ENCODE data around the gene BARHL1.

DNA sequence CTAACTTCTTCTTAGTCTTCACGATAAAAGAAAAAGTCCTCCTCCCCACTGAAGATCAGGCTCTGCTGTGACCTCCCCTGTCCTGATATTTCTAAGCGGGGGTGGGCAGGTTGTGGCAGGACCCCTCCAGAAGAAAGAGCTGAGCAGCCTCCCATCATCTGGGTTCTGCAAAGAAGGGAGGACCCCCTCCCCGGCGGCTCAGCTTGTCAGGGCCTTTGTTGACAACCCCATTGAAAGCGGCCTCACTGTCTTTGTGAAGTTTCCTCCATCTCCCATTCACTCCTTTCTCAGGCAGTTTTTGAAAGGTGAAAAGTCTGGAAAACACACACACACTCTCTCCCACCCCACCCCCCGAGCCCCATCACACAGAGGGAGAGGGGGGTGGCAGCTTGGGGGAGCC, 26.2 kb upstream of the BARHL1 start:
- no peak for TF ChIP-seq CTCF (IDR thresholded peaks at IDR 0.05)
- no peak for TF ChIP-seq MAX (CRISPR knock-in tag; IDR thresholded peaks at IDR 0.05)
- TF ChIP-seq, protein P1, sequence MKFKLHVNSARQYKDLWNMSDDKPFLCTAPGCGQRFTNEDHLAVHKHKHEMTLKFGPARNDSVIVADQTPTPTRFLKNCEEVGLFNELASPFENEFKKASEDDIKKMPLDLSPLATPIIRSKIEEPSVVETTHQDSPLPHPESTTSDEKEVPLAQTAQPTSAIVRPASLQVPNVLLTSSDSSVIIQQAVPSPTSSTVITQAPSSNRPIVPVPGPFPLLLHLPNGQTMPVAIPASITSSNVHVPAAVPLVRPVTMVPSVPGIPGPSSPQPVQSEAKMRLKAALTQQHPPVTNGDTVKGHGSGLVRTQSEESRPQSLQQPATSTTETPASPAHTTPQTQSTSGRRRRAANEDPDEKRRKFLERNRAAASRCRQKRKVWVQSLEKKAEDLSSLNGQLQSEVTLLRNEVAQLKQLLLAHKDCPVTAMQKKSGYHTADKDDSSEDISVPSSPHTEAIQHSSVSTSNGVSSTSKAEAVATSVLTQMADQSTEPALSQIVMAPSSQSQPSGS (CRISPR knock-in tag; IDR thresholded peaks at IDR 0.05; ENCODE audit: borderline replicate concordance, low read depth), result no peak
- no peak for TF ChIP-seq ELF4 (CRISPR knock-in tag; IDR thresholded peaks at IDR 0.05; ENCODE audit: low read depth)
- TF ChIP-seq, protein P2, sequence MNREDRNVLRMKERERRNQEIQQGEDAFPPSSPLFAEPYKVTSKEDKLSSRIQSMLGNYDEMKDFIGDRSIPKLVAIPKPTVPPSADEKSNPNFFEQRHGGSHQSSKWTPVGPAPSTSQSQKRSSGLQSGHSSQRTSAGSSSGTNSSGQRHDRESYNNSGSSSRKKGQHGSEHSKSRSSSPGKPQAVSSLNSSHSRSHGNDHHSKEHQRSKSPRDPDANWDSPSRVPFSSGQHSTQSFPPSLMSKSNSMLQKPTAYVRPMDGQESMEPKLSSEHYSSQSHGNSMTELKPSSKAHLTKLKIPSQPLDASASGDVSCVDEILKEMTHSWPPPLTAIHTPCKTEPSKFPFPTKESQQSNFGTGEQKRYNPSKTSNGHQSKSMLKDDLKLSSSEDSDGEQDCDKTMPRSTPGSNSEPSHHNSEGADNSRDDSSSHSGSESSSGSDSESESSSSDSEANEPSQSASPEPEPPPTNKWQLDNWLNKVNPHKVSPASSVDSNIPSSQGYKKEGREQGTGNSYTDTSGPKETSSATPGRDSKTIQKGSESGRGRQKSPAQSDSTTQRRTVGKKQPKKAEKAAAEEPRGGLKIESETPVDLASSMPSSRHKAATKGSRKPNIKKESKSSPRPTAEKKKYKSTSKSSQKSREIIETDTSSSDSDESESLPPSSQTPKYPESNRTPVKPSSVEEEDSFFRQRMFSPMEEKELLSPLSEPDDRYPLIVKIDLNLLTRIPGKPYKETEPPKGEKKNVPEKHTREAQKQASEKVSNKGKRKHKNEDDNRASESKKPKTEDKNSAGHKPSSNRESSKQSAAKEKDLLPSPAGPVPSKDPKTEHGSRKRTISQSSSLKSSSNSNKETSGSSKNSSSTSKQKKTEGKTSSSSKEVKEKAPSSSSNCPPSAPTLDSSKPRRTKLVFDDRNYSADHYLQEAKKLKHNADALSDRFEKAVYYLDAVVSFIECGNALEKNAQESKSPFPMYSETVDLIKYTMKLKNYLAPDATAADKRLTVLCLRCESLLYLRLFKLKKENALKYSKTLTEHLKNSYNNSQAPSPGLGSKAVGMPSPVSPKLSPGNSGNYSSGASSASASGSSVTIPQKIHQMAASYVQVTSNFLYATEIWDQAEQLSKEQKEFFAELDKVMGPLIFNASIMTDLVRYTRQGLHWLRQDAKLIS (CRISPR knock-in tag; IDR thresholded peaks at IDR 0.05; ENCODE audit: borderline replicate concordance), result no peak
- TF ChIP-seq TEAD1 (CRISPR knock-in tag; IDR thresholded peaks at IDR 0.05), result no peak
- no peak for TF ChIP-seq ZBTB21 (CRISPR knock-in tag; IDR thresholded peaks at IDR 0.05; ENCODE audit: borderline replicate concordance)
- TF ChIP-seq SP1 (CRISPR knock-in tag; conservative IDR thresholded peaks at IDR 0.05), result no peak

All from WTC11 (cell line).